K562 (cell line): Measurements from ENCODE around the gene CELSR1. TPM values are rescaled to one million over a fixed set of nuclear protein-coding genes. Genes with fewer than 3 reads are reported as not detected.
A peak's percentile ranks its signal among the peaks of the same experiment; 100 is the strongest.

Experiments
- ATAC-seq: fragments of 200-7000 bp; cut with Tn5 transposase; 3 replicates; pipeline ENCODE4 v1.9.1; 2020; ENCODE audit warnings: moderate library complexity
- BruUV-seq: library from RNA; stranded (reverse); fragments of 400-500 nt; replicated peaks from 2 replicates; lab custom pipeline; 2021; lab: Mats Ljungman, UMichigan
- CTCF ChIA-PET: fragments of 300-600 bp; formaldehyde crosslinking; extraction: SDS; loops from one replicate; lab custom pipeline; 2021; ENCODE audit warnings: low intra/inter-chr PET ratio; lab: Yijun Ruan, JAX
- POLR2A ChIA-PET: fragments of 300-600, 350-650 bp; sonication (Branson Sonifier 250); formaldehyde crosslinking; extraction: SDS; loops from one replicate; lab custom pipeline; 2021; ENCODE audit warnings: antibody characterized with exemption, inconsistent platforms; lab: Yijun Ruan, JAX
- DNase-seq, 4 experiments: peaks; one replicate each; pipeline versions ENCODE4 v3.0.0 to v3.0.0-alpha.2; 2011 to 2018; ENCODE audit warnings: low spot score in 3 of 4, mixed read lengths in 3 of 4; ENCODE audit errors: extremely low read depth in 1 of 4
- FAIRE-seq: peaks from 2 replicates; lab custom pipeline; 2011; peaks lifted over from hg19 to GRCh38; lab: Jason Lieb, UNC
- H2AFZ ChIP-seq: 2 replicates; pipeline ENCODE4 v1.6.0; 2011; ENCODE audit warnings: low read depth, low read length, control low read depth, inconsistent platforms
- H3K27ac ChIP-seq: fragments of 200-600 bp; 3 replicates; pipeline ENCODE4 v1.8.0; 2011; ENCODE audit warnings: low read depth, mild to moderate bottlenecking, control low read depth, inconsistent platforms, low read length, moderate library complexity, mixed read lengths; ENCODE audit errors: extremely low read depth
- H3K27me3 ChIP-seq, 2 experiments: fragments of 300-600 bp in 1 of 2; 2 replicates in 1 of 2; 3 replicates in 1 of 2; pipeline versions ENCODE4 v1.6.0 to v1.8.0; 2011; ENCODE audit warnings: inconsistent platforms in 2 of 2, low read length in 2 of 2, mild to moderate bottlenecking in 1 of 2, mixed read lengths in 1 of 2, moderate library complexity in 1 of 2; ENCODE audit not compliant: control insufficient read depth in 2 of 2, insufficient read depth in 2 of 2
- H3K36me3 ChIP-seq: fragments of 300-600 bp; 3 replicates; pipeline ENCODE4 v1.8.0; 2011; ENCODE audit warnings: mild to moderate bottlenecking, low read length, inconsistent platforms; ENCODE audit not compliant: control insufficient read depth, insufficient read depth
- H3K4me1 ChIP-seq, 2 experiments: fragments of 200-600 bp in 1 of 2; replicated peaks in 1 of 2; 2 replicates in 1 of 2; 3 replicates in 1 of 2; pipeline versions ENCODE4 v1.5.1 to v1.8.0; 2011; ENCODE audit warnings: inconsistent platforms in 2 of 2, low read length in 2 of 2, mild to moderate bottlenecking in 1 of 2, mixed read lengths in 1 of 2, moderate library complexity in 1 of 2; ENCODE audit not compliant: control insufficient read depth in 2 of 2, insufficient read depth in 2 of 2
- H3K4me2 ChIP-seq: 2 replicates; pipeline ENCODE4 v1.6.1; 2011; ENCODE audit warnings: low read length, control low read depth, inconsistent platforms, mixed read lengths; ENCODE audit not compliant: insufficient read depth
- H3K4me3 ChIP-seq: fragments of 200-600 bp; sonication (generic), shearing (Covaris generic); 2 replicates; pipeline ENCODE4 v1.5.1; 2016; ENCODE audit warnings: control low read depth, inconsistent platforms
- H3K79me2 ChIP-seq: fragments of 200-600 bp; 3 replicates; pipeline ENCODE4 v1.8.0; 2011; ENCODE audit warnings: low read length, inconsistent platforms; ENCODE audit not compliant: control insufficient read depth, insufficient read depth
- H3K9ac ChIP-seq, 2 experiments: 2 replicates each; pipeline versions ENCODE4 v1.6.0 to v1.6.1; 2011; ENCODE audit warnings: low read depth in 2 of 2, low read length in 2 of 2, control low read depth in 1 of 2, inconsistent platforms in 1 of 2, mild to moderate bottlenecking in 1 of 2, mixed read lengths in 1 of 2; ENCODE audit not compliant: insufficient read depth in 1 of 2
- H3K9me1 ChIP-seq: one replicate; pipeline ENCODE4 v1.6.0; 2011; ENCODE audit warnings: inconsistent platforms, mild to moderate bottlenecking, low read length, moderate library complexity; ENCODE audit not compliant: control insufficient read depth, insufficient read depth
- H3K9me3 ChIP-seq: replicated peaks from 2 replicates; pipeline ENCODE4 v1.5.1; 2011; ENCODE audit warnings: low read depth, low read length, inconsistent platforms; ENCODE audit not compliant: control insufficient read depth, insufficient read depth
- H4K20me1 ChIP-seq: replicated peaks from 2 replicates; pipeline ENCODE4 v1.6.1; 2011; ENCODE audit warnings: low read length, inconsistent platforms, mixed read lengths; ENCODE audit not compliant: control insufficient read depth, insufficient read depth
- CTCFL ChIP-seq: IDR thresholded peaks from 2 replicates; pipeline ENCODE4 v1.6.1; 2011; ENCODE audit warnings: borderline replicate concordance, low read depth, mild to moderate bottlenecking, moderate library complexity, low read length; ENCODE audit not compliant: insufficient read depth, poor library complexity, severe bottlenecking
- MBD2 ChIP-seq: sonication (generic); IDR thresholded peaks from 2 replicates; pipeline ENCODE4 v1.6.1; 2016; ENCODE audit warnings: low read depth, borderline replicate concordance
- MCM3 ChIP-seq: fragments of 450-650 bp; IDR thresholded peaks from 2 replicates; pipeline ENCODE4 v1.6.1; 2016
- POLR2G ChIP-seq: fragments of 200-400 bp; formaldehyde crosslinking; IDR thresholded peaks from 2 replicates; pipeline ENCODE4 v1.6.1; 2017; ENCODE audit warnings: low read depth, mild to moderate bottlenecking, antibody characterized with exemption, low read length, moderate library complexity
- RBFOX2 ChIP-seq: fragments of 200-400 bp; formaldehyde crosslinking; IDR thresholded peaks from 2 replicates; pipeline ENCODE4 v1.6.1; 2017; ENCODE audit warnings: low read depth, mild to moderate bottlenecking, low read length, moderate library complexity
- RHOXF2B ChIP-seq: fragments of 250-450 bp; sonication (Bioruptor Pico); conservative IDR thresholded peaks from 2 replicates; pipeline ENCODE4 v1.5.1; 2021
- ZNF232 ChIP-seq: sonication (generic); formaldehyde crosslinking; IDR thresholded peaks from 2 replicates; pipeline ENCODE4 v1.8.0; 2022; ENCODE audit warnings: mild to moderate bottlenecking, missing genetic modification reagents
- WGBS: fragments of 100-300 bp; shearing (Covaris generic); methylation state at CpG from one replicate; pipeline ENCODE4 v1.1.6; 2016; ENCODE audit warnings: low coverage, mixed read lengths; ENCODE audit not compliant: insufficient coverage; ENCODE audit errors: missing lambda C conversion rate; 5-methylcytosine and 5-hydroxymethylcytosine counted together
- in situ Hi-C: fragments of 300-500 bp; cut with MboI; formaldehyde crosslinking; loops from 4 replicates; pipeline ENCODE4 v1.15.0; 2018; ENCODE audit warnings: inconsistent platforms, mixed read lengths
- intact Hi-C: fragments of 100-400 bp; cut with micrococcal nuclease; formaldehyde crosslinking; loops from 2 replicates; pipeline ENCODE4 v1.14.2; 2022
- polyA plus RNA-seq, 8 experiments: library from polyadenylated mRNA; depleted of rRNA in 4 of 8; stranded (reverse) in 5 of 8; unstranded in 3 of 8; fragments of >200 nt; fragmentation: Nextera tagmentation in 2 of 8; fragmentation: Illumina TruSeq in 1 of 8; extraction: Ambion mirVana in 2 of 8; extraction: Trizol in 1 of 8; gene quantifications; 2 replicates each; pipeline versions ENCODE4 v1.2.1 to v1.2.3, GENCODE V29; 2011 to 2014; ENCODE audit warnings: inconsistent platforms in 1 of 8, missing spikeins in 1 of 8
- total RNA-seq, 7 experiments: library from RNA; depleted of rRNA in 6 of 7; stranded (reverse); fragments of >200 nt in 6 of 7; fragmentation: Illumina TruSeq in 2 of 7; extraction: Trizol in 2 of 7; gene quantifications; 2 replicates each; pipeline versions ENCODE4 v1.2.1 to v1.2.3, GENCODE V29; 2011 to 2021; ENCODE audit warnings: low replicate concordance in 1 of 7

CELSR1 gene
- total and polyA plus RNA-seq, 9 of the 15 experiments (the other 6 are each of a cell fraction or from before 2014, with no cell fraction given), result under 0.01 to 0.09 TPM; not detected in 7

GRCh38 chr22:46351767-46352166 is 185.7 kb downstream of the CELSR1 start:
- Histone ChIP-seq H3K9me1 (no peaks in the 10 kb centered on the region), H3K4me3 (no peak overlapping the region), H3K27ac (no peak overlapping the region), H3K27me3 (no peaks in the 10 kb centered on the region), H3K9ac (no peak overlapping the region), H3K4me2 (no peak overlapping the region), H3K4me1 (no peaks in the 10 kb centered on the region; a peak in 1 of 5 replicates)
- intact Hi-C loops, result no loop called here
- DNase-seq, result no peak
- no peak for FAIRE-seq
- POLR2A ChIA-PET, result no interaction called here
- no peak for TF ChIP-seq RHOXF2B (CRISPR knock-in tag)
- peak; percentile 16; the same call in 1 of the 2 replicates for TF ChIP-seq RBFOX2
- TF ChIP-seq MBD2, result no peak
- TF ChIP-seq MCM3, result no peak
- TF ChIP-seq POLR2G, result peak; percentile 38; the same call in 1 of the 2 replicates
- TF ChIP-seq CTCFL, result no peak
- TF ChIP-seq ZNF232, result no peak
- TF ChIP-seq, all 486 proteins: peak for 2
- 100% methylated on average over 3 of the region's 23 CpGs for WGBS
- Histone ChIP-seq H3K79me2 (no peaks in the 10 kb centered on the region), H2AFZ (no peak overlapping the region), H4K20me1 (peaks cover 3% of the 10 kb centered on the region; the same call in 1 of the 2 replicates), H3K36me3 (peaks cover 85% of the 10 kb centered on the region; the same call in 2 of the 3 replicates), H3K9me3 (no peaks in the 10 kb centered on the region)
- in situ Hi-C loops, result no loop called here
- CTCF ChIA-PET, result no interaction called here
- no peak for ATAC-seq
- no TSS peak for BruUV-seq
